Ovary (tissue), 9 donors: ENCODE measurements around the gene GALNT17. TPM values are rescaled to one million over a fixed set of nuclear protein-coding genes. Genes with fewer than 3 reads are reported as not detected.
"Not testable (repeated sequence)": the region's sequence is repeated elsewhere in the genome, so short reads cannot be mapped to it uniquely, and the experiment has no call there.

ENCODE experiments used
- DNase-seq, 5 donors: peaks; one replicate each; pipeline ENCODE4 v3.0.0-alpha.2; 2019 to 2020
- H3K27ac ChIP-seq, 2 donors: fragments of 200-600 bp; one replicate each; pipeline versions ENCODE4 v1.5.1 to v1.8.0; 2019 to 2022
- H3K27me3 ChIP-seq: fragments of 200-600 bp; one replicate; pipeline ENCODE4 v1.8.0; 2022
- H3K36me3 ChIP-seq: fragments of 200-600 bp; sonication (generic); one replicate; pipeline ENCODE4 v1.5.1; 2019
- H3K4me1 ChIP-seq: one replicate; pipeline ENCODE4 v1.8.1; 2013; ENCODE audit warnings: mild to moderate bottlenecking, moderate library complexity; ENCODE audit not compliant: insufficient read depth
- H3K4me3 ChIP-seq: fragments of 200-600 bp; sonication (generic); one replicate; pipeline ENCODE4 v1.5.1; 2017
- H3K9me3 ChIP-seq, 2 donors: fragments of 200-600 bp in 1 of 2; sonication (generic) in 1 of 2; one replicate each; pipeline versions ENCODE4 v1.5.1 to v1.8.1; 2013 to 2019; ENCODE audit warnings: mild to moderate bottlenecking in 1 of 2, moderate library complexity in 1 of 2
- EP300 ChIP-seq: sonication (generic); formaldehyde crosslinking; IDR thresholded peaks from one replicate; pipeline ENCODE4 v1.6.1; 2017; ENCODE audit warnings: antibody characterized with exemption
- POLR2A ChIP-seq: fragments of 450-650 bp; IDR thresholded peaks from one replicate; pipeline ENCODE4 v1.6.1; 2017; ENCODE audit warnings: antibody characterized with exemption, mild to moderate bottlenecking, moderate library complexity
- WGBS, 3 donors: extraction: QIAGEN DNeasy Blood & Tissue Kit in 1 of 3; methylation state at CpG; one replicate each; pipeline versions ENCODE4 v1.1.5 to v1.1.7; 2013 to 2017; 5-methylcytosine and 5-hydroxymethylcytosine counted together
- intact Hi-C, 4 donors: fragments of 100-400 bp; cut with DNase I; formaldehyde crosslinking; loops; one replicate each; pipeline versions ENCODE4 v1.11.0 to v1.15.1; 2022 to 2023
- polyA plus RNA-seq, 2 donors: library from polyadenylated mRNA; stranded (reverse); fragments of 200-250 nt in 1 of 2; fragments of 350-450 nt in 1 of 2; fragmentation: Illumina TruSeq in 1 of 2; extraction: RNeasy Lipid Tissue Mini Kit (QIAGEN cat#74804) in 1 of 2; gene quantifications; one replicate each; pipeline ENCODE4 v1.2.3, GENCODE V29; 2013 to 2014
- total RNA-seq, 7 donors: library from RNA; depleted of rRNA in 2 of 7; stranded (reverse); fragments of >200 nt in 2 of 7; fragmentation: NEBNext Ultra II Directional in 3 of 7; extraction: Animal tissue kit (Norgen Biotek cat#: 25700) in 3 of 7; gene quantifications; one replicate each; pipeline versions ENCODE4 v1.1.0 to v1.2.4, GENCODE V29; 2016 to 2023
- TF ChIP-seq, protein P1 (sequence below), 3 donors: fragments of 450-650 bp in 2 of 3; fragments of 200-600 bp in 1 of 3; IDR thresholded peaks; one replicate each; pipeline versions ENCODE4 v1.5.1 to v1.8.0; 2016 to 2022; ENCODE audit warnings: antibody characterized with exemption in 3 of 3, mild to moderate bottlenecking in 1 of 3
- donor health status: DM: no; HTN: no; CAD: no; lungs with moderate emphysema.
- donor health status: DM: no; HTN: no; CAD: no.
- donor health status: Bipolar disorder and iron deficiency.
- donor health status: DM: yes; HTN: yes; CAD: no.
- donor health status: DM: no; HTN: no; CAD: no.
- donor health status: DM: yes; HTN: yes; CAD: no.

GALNT17 gene
- total and polyA plus RNA-seq, 9 donors, result 13.4 to 90.1 (median 57.1) TPM

- TF ChIP-seq, protein P1, sequence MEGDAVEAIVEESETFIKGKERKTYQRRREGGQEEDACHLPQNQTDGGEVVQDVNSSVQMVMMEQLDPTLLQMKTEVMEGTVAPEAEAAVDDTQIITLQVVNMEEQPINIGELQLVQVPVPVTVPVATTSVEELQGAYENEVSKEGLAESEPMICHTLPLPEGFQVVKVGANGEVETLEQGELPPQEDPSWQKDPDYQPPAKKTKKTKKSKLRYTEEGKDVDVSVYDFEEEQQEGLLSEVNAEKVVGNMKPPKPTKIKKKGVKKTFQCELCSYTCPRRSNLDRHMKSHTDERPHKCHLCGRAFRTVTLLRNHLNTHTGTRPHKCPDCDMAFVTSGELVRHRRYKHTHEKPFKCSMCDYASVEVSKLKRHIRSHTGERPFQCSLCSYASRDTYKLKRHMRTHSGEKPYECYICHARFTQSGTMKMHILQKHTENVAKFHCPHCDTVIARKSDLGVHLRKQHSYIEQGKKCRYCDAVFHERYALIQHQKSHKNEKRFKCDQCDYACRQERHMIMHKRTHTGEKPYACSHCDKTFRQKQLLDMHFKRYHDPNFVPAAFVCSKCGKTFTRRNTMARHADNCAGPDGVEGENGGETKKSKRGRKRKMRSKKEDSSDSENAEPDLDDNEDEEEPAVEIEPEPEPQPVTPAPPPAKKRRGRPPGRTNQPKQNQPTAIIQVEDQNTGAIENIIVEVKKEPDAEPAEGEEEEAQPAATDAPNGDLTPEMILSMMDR (IDR thresholded peaks at IDR 0.05), result no peak
- TF ChIP-seq POLR2A (no peak), EP300 (no peak)
- WGBS, 3 donors, result 79 to 85% (median 82%) methylated on average over 7 of the region's 7 CpGs
- intact Hi-C loops, result no loop called here
- Histone ChIP-seq H3K36me3 (no peaks in the 10 kb centered on the region), H3K4me1 (peaks cover 2% of the 10 kb centered on the region), H3K27ac (no peak overlapping the region), H3K9me3 (no peaks in the 10 kb centered on the region), H3K27me3 (no peaks in the 10 kb centered on the region), H3K4me3 (no peak overlapping the region)
- no peak for DNase-seq
Measured at GRCh38 chr7:71261066-71261465, 129.1 kb downstream of the GALNT17 start.

GRCh38 chr7:71262834-71263233 is 130.9 kb downstream of the GALNT17 start:
- DNase-seq, H3K9me3 ChIP-seq, intact Hi-C loops, H3K4me3 ChIP-seq, H3K27ac ChIP-seq, H3K4me1 ChIP-seq, H3K36me3 ChIP-seq, H3K27me3 ChIP-seq: not testable (repeated sequence)
- WGBS, 3 donors, result 94 to 96% (median 95%) methylated on average over 5 of the region's 5 CpGs

- Histone ChIP-seq H3K4me1 (peaks cover 3% of the 10 kb centered on the region), H3K36me3 (no peaks in the 10 kb centered on the region), H3K27ac (no peak overlapping the region), H3K9me3 (no peaks in the 10 kb centered on the region), H3K27me3 (no peaks in the 10 kb centered on the region), H3K4me3 (no peak overlapping the region)
- no peak for DNase-seq
- WGBS, 3 donors, result 38 to 54% (median 40%) methylated on average over 3 of the region's 3 CpGs
- intact Hi-C loops, result no loop called here
- TF ChIP-seq POLR2A (no peak), EP300 (no peak)
- TF ChIP-seq, protein P1 (IDR thresholded peaks at IDR 0.05), result no peak
Measured at GRCh38 chr7:71264005-71264404, 132.1 kb downstream of the GALNT17 start.

- Histone ChIP-seq H3K27ac (no peak overlapping the region), H3K36me3 (no peaks in the 10 kb centered on the region), H3K4me1 (peaks cover 6% of the 10 kb centered on the region), H3K4me3 (no peak overlapping the region), H3K27me3 (no peaks in the 10 kb centered on the region), H3K9me3 (no peaks in the 10 kb centered on the region)
- WGBS, 3 donors, result 62 to 74% (median 70%) methylated on average over 7 of the region's 7 CpGs
- intact Hi-C loops, result no loop called here
- DNase-seq, result no peak
- TF ChIP-seq, protein P1 (IDR thresholded peaks at IDR 0.05), result no peak
- TF ChIP-seq POLR2A (no peak), EP300 (no peak)
Measured at GRCh38 chr7:71266912-71267311, 135.0 kb downstream of the GALNT17 start.

GRCh38 chr7:71267734-71268469 is 136.0 kb downstream of the GALNT17 start:
- Histone ChIP-seq H3K27ac (no peak overlapping the region), H3K4me3 (no peak overlapping the region), H3K4me1 (peaks cover 9% of the 10 kb centered on the region), H3K36me3 (no peaks in the 10 kb centered on the region), H3K27me3 (no peaks in the 10 kb centered on the region), H3K9me3 (no peaks in the 10 kb centered on the region)
- DNase-seq, result no peak
- 85 to 88% (median 88%) methylated on average over 5 of the region's 5 CpGs for WGBS, 3 donors
- TF ChIP-seq, protein P1 (IDR thresholded peaks at IDR 0.05), result no peak
- no peak for TF ChIP-seq POLR2A
- TF ChIP-seq EP300, result no peak
- intact Hi-C loops, result no loop called here
